K562 (cell line): ENCODE results near the gene KATNAL1. TPM values are rescaled to one million over a fixed set of nuclear protein-coding genes. Genes with fewer than 3 reads are reported as not detected.
A peak's percentile ranks its signal among the peaks of the same experiment; 100 is the strongest.

Experiments used
- ATAC-seq: fragments of 200-7000 bp; cut with Tn5 transposase; 3 replicates; pipeline ENCODE4 v1.9.1; 2020; ENCODE audit warnings: moderate library complexity
- BruUV-seq: library from RNA; stranded (reverse); fragments of 400-500 nt; replicated peaks from 2 replicates; lab custom pipeline; 2021; lab: Mats Ljungman, UMichigan
- CTCF ChIA-PET: fragments of 300-600 bp; formaldehyde crosslinking; extraction: SDS; loops from one replicate; lab custom pipeline; 2021; ENCODE audit warnings: low intra/inter-chr PET ratio; lab: Yijun Ruan, JAX
- POLR2A ChIA-PET: fragments of 300-600, 350-650 bp; sonication (Branson Sonifier 250); formaldehyde crosslinking; extraction: SDS; loops from one replicate; lab custom pipeline; 2021; ENCODE audit warnings: antibody characterized with exemption, inconsistent platforms; lab: Yijun Ruan, JAX
- DNase-seq, 4 experiments: peaks; one replicate each; pipeline versions ENCODE4 v3.0.0 to v3.0.0-alpha.2; 2011 to 2018; ENCODE audit warnings: low spot score in 3 of 4, mixed read lengths in 3 of 4; ENCODE audit errors: extremely low read depth in 1 of 4
- FAIRE-seq: peaks from 2 replicates; lab custom pipeline; 2011; peaks lifted over from hg19 to GRCh38; lab: Jason Lieb, UNC
- H2AFZ ChIP-seq: 2 replicates; pipeline ENCODE4 v1.6.0; 2011; ENCODE audit warnings: low read depth, low read length, control low read depth, inconsistent platforms
- H3K27ac ChIP-seq: fragments of 200-600 bp; 3 replicates; pipeline ENCODE4 v1.8.0; 2011; ENCODE audit warnings: low read depth, mild to moderate bottlenecking, control low read depth, inconsistent platforms, low read length, moderate library complexity, mixed read lengths; ENCODE audit errors: extremely low read depth
- H3K27me3 ChIP-seq, 2 experiments: fragments of 300-600 bp in 1 of 2; 2 replicates in 1 of 2; 3 replicates in 1 of 2; pipeline versions ENCODE4 v1.6.0 to v1.8.0; 2011; ENCODE audit warnings: inconsistent platforms in 2 of 2, low read length in 2 of 2, mild to moderate bottlenecking in 1 of 2, mixed read lengths in 1 of 2, moderate library complexity in 1 of 2; ENCODE audit not compliant: control insufficient read depth in 2 of 2, insufficient read depth in 2 of 2
- H3K36me3 ChIP-seq: fragments of 300-600 bp; 3 replicates; pipeline ENCODE4 v1.8.0; 2011; ENCODE audit warnings: mild to moderate bottlenecking, low read length, inconsistent platforms; ENCODE audit not compliant: control insufficient read depth, insufficient read depth
- H3K4me1 ChIP-seq, 2 experiments: fragments of 200-600 bp in 1 of 2; replicated peaks in 1 of 2; 2 replicates in 1 of 2; 3 replicates in 1 of 2; pipeline versions ENCODE4 v1.5.1 to v1.8.0; 2011; ENCODE audit warnings: inconsistent platforms in 2 of 2, low read length in 2 of 2, mild to moderate bottlenecking in 1 of 2, mixed read lengths in 1 of 2, moderate library complexity in 1 of 2; ENCODE audit not compliant: control insufficient read depth in 2 of 2, insufficient read depth in 2 of 2
- H3K4me2 ChIP-seq: 2 replicates; pipeline ENCODE4 v1.6.1; 2011; ENCODE audit warnings: low read length, control low read depth, inconsistent platforms, mixed read lengths; ENCODE audit not compliant: insufficient read depth
- H3K4me3 ChIP-seq: fragments of 200-600 bp; sonication (generic), shearing (Covaris generic); 2 replicates; pipeline ENCODE4 v1.5.1; 2016; ENCODE audit warnings: control low read depth, inconsistent platforms
- H3K79me2 ChIP-seq: fragments of 200-600 bp; 3 replicates; pipeline ENCODE4 v1.8.0; 2011; ENCODE audit warnings: low read length, inconsistent platforms; ENCODE audit not compliant: control insufficient read depth, insufficient read depth
- H3K9ac ChIP-seq, 2 experiments: 2 replicates each; pipeline versions ENCODE4 v1.6.0 to v1.6.1; 2011; ENCODE audit warnings: low read depth in 2 of 2, low read length in 2 of 2, control low read depth in 1 of 2, inconsistent platforms in 1 of 2, mild to moderate bottlenecking in 1 of 2, mixed read lengths in 1 of 2; ENCODE audit not compliant: insufficient read depth in 1 of 2
- H3K9me1 ChIP-seq: one replicate; pipeline ENCODE4 v1.6.0; 2011; ENCODE audit warnings: inconsistent platforms, mild to moderate bottlenecking, low read length, moderate library complexity; ENCODE audit not compliant: control insufficient read depth, insufficient read depth
- H3K9me3 ChIP-seq: replicated peaks from 2 replicates; pipeline ENCODE4 v1.5.1; 2011; ENCODE audit warnings: low read depth, low read length, inconsistent platforms; ENCODE audit not compliant: control insufficient read depth, insufficient read depth
- H4K20me1 ChIP-seq: replicated peaks from 2 replicates; pipeline ENCODE4 v1.6.1; 2011; ENCODE audit warnings: low read length, inconsistent platforms, mixed read lengths; ENCODE audit not compliant: control insufficient read depth, insufficient read depth
- ARID1B ChIP-seq: fragments of 450-650 bp; IDR thresholded peaks from 2 replicates; pipeline ENCODE4 v1.6.1; 2016; ENCODE audit warnings: antibody characterized with exemption, mild to moderate bottlenecking, inconsistent platforms
- GATAD2B ChIP-seq: fragments of 450-650 bp; IDR thresholded peaks from 2 replicates; pipeline ENCODE4 v1.6.1; 2017; ENCODE audit warnings: mild to moderate bottlenecking, borderline replicate concordance
- KDM1A ChIP-seq, 2 experiments: fragments of 450-650 bp; IDR thresholded peaks; 2 replicates each; pipeline ENCODE4 v1.6.1; 2016; ENCODE audit warnings: mild to moderate bottlenecking in 2 of 2
- POLR3A ChIP-seq: IDR thresholded peaks from 2 replicates; pipeline ENCODE4 v1.6.1; 2011; ENCODE audit warnings: borderline replicate concordance, mild to moderate bottlenecking, moderate library complexity; ENCODE audit not compliant: insufficient read length, insufficient read depth; ENCODE audit errors: extremely low read depth
- ZNF3 ChIP-seq: fragments of 250-450 bp; sonication (Bioruptor Pico); IDR thresholded peaks from 2 replicates; pipeline ENCODE4 v1.5.0; 2021; ENCODE audit warnings: mild to moderate bottlenecking, moderate library complexity
- ZNF347 ChIP-seq: fragments of 450-650 bp; formaldehyde crosslinking; IDR thresholded peaks from 2 replicates; pipeline ENCODE4 v1.4.0; 2020; ENCODE audit warnings: low read depth, mild to moderate bottlenecking, moderate library complexity
- ZNF431 ChIP-seq: sonication (generic); formaldehyde crosslinking; IDR thresholded peaks from 2 replicates; pipeline ENCODE4 v1.8.0; 2022; ENCODE audit warnings: mild to moderate bottlenecking, missing genetic modification reagents
- ZNF436 ChIP-seq: fragments of 250-450, 450-650 bp; sonication (Bioruptor Pico); formaldehyde crosslinking; IDR thresholded peaks from 2 replicates; pipeline ENCODE4 v1.7.0; 2020; ENCODE audit warnings: mild to moderate bottlenecking
- WGBS: fragments of 100-300 bp; shearing (Covaris generic); methylation state at CpG from one replicate; pipeline ENCODE4 v1.1.6; 2016; ENCODE audit warnings: low coverage, mixed read lengths; ENCODE audit not compliant: insufficient coverage; ENCODE audit errors: missing lambda C conversion rate; 5-methylcytosine and 5-hydroxymethylcytosine counted together
- in situ Hi-C: fragments of 300-500 bp; cut with MboI; formaldehyde crosslinking; loops from 4 replicates; pipeline ENCODE4 v1.15.0; 2018; ENCODE audit warnings: inconsistent platforms, mixed read lengths
- intact Hi-C: fragments of 100-400 bp; cut with micrococcal nuclease; formaldehyde crosslinking; loops from 2 replicates; pipeline ENCODE4 v1.14.2; 2022
- polyA plus RNA-seq, 8 experiments: library from polyadenylated mRNA; depleted of rRNA in 4 of 8; stranded (reverse) in 5 of 8; unstranded in 3 of 8; fragments of >200 nt; fragmentation: Nextera tagmentation in 2 of 8; fragmentation: Illumina TruSeq in 1 of 8; extraction: Ambion mirVana in 2 of 8; extraction: Trizol in 1 of 8; gene quantifications; 2 replicates each; pipeline versions ENCODE4 v1.2.1 to v1.2.3, GENCODE V29; 2011 to 2014; ENCODE audit warnings: inconsistent platforms in 1 of 8, missing spikeins in 1 of 8
- total RNA-seq, 7 experiments: library from RNA; depleted of rRNA in 6 of 7; stranded (reverse); fragments of >200 nt in 6 of 7; fragmentation: Illumina TruSeq in 2 of 7; extraction: Trizol in 2 of 7; gene quantifications; 2 replicates each; pipeline versions ENCODE4 v1.2.1 to v1.2.3, GENCODE V29; 2011 to 2021; ENCODE audit warnings: low replicate concordance in 1 of 7
- TF ChIP-seq, protein P1 (sequence below), 3 experiments: IDR thresholded peaks in 2 of 3; conservative IDR thresholded peaks in 1 of 3; 2 replicates each; pipeline ENCODE4 v1.5.1; 2011 to 2012; ENCODE audit warnings: low read length in 3 of 3, mild to moderate bottlenecking in 3 of 3, control low read depth in 2 of 3, improper control_type of control experiment in 1 of 3, inconsistent platforms in 1 of 3, low read depth in 1 of 3, mixed read lengths in 1 of 3, moderate library complexity in 1 of 3; ENCODE audit not compliant: insufficient read depth in 2 of 3

The KATNAL1 gene
- total and polyA plus RNA-seq, 9 of the 15 experiments (the other 6 are each of a cell fraction or from before 2014, with no cell fraction given), result 2.5 to 8.2 (median 5.5) TPM

DNA sequence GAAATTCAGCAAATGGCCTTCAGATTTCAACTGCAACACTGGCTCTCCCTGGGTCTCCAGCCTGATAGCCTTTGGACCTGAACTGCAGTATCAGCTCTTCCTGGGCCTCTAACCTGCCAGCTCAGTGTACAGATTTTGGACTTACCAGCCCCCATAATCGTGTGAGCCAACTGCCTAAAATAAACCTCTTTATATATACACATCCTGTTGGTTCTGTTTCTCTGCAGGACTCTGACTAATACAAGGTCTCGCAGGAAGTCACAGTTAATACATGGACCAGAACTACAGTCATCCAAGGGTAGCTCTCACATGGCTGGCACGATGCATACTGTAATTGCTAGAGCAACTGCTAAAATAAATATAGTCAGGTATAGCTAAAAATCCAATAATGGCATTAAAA lies 85.1 kb downstream of the KATNAL1 start:
- peaks cover 5% of the 10 kb centered on the region; the same call in 1 of the 3 replicates for H3K36me3 ChIP-seq
- no peak for ATAC-seq

DNA sequence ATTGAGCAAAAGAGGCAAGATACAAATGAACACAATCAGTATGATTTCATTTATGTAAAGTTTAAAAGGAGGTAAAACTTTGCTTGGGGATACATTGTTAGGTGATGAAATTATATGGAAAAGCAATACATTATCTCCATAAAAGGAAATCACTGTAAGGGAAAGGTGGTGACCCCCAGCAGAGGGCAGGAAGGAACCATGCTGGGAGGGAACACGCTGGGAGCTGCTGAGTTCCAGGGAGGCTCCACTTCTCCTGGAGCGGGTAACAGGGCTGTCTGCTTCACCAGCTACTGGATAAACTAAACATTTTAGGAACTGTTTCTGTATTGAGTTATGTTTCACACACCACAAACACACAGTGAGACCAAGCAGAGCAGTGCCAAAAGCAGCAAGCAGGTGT lies 91.2 kb downstream of the KATNAL1 start:
- Histone ChIP-seq H2AFZ (no peak overlapping the region), H3K9me3 (no peaks in the 10 kb centered on the region), H3K9ac (no peak overlapping the region)
- WGBS, result 88% methylated on average over 1 of the region's 2 CpGs
- CTCF ChIA-PET, result no interaction called here
- intact Hi-C loops, result no loop called here
- no peak for DNase-seq
- BruUV-seq, result no TSS peak
- TF ChIP-seq KDM1A (IDR thresholded peaks at IDR 0.05), result no peak
- no peak for TF ChIP-seq ARID1B
- no peak for TF ChIP-seq ZNF436 (CRISPR knock-in tag)
- TF ChIP-seq, protein P1, sequence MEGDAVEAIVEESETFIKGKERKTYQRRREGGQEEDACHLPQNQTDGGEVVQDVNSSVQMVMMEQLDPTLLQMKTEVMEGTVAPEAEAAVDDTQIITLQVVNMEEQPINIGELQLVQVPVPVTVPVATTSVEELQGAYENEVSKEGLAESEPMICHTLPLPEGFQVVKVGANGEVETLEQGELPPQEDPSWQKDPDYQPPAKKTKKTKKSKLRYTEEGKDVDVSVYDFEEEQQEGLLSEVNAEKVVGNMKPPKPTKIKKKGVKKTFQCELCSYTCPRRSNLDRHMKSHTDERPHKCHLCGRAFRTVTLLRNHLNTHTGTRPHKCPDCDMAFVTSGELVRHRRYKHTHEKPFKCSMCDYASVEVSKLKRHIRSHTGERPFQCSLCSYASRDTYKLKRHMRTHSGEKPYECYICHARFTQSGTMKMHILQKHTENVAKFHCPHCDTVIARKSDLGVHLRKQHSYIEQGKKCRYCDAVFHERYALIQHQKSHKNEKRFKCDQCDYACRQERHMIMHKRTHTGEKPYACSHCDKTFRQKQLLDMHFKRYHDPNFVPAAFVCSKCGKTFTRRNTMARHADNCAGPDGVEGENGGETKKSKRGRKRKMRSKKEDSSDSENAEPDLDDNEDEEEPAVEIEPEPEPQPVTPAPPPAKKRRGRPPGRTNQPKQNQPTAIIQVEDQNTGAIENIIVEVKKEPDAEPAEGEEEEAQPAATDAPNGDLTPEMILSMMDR (IDR thresholded peaks at IDR 0.05 in 2 of 3, conservative IDR thresholded peaks at IDR 0.05 in 1 of 3; ENCODE audit: insufficient read depth in 2 of 3, low read depth in 1 of 3, low read length in 3 of 3), result 0 out of 6 replicates have a peak, but pooled peaks of 1 of the 3 experiments have one; percentile 4
- TF ChIP-seq, all 486 proteins: peak for 1
- in situ Hi-C loops, result no loop called here
- H3K79me2 ChIP-seq, result no peaks in the 10 kb centered on the region
- peaks cover 0 to 4% of the 10 kb centered on the region in 2 experiments; a peak in 2 of 5 replicates for H3K4me1 ChIP-seq
- 0 out of 3 replicates have a peak, but pooled peaks cover 2% of the 10 kb centered on the region for H3K36me3 ChIP-seq
- H3K27me3 ChIP-seq, result no peaks in the 10 kb centered on the region
- ATAC-seq (no peak), FAIRE-seq (no peak)
- no peak overlapping the region for H3K4me2 ChIP-seq
- H3K4me3 ChIP-seq, result no peak overlapping the region
- POLR2A ChIA-PET, result interaction anchor here (0.7 kb wide), 1 partner anchor 37 kb away, joined by 3 read pairs; no protein-coding TSS in a partner anchor
- H3K9me1 ChIP-seq, result no peaks in the 10 kb centered on the region
- H4K20me1 ChIP-seq, result no peaks in the 10 kb centered on the region
- H3K27ac ChIP-seq, result no peak overlapping the region

More for the DNA sequence above, 85.1 kb downstream of the KATNAL1 start:
- no peaks in the 10 kb centered on the region for H3K27me3 ChIP-seq
- intact Hi-C loops (no loop called here), in situ Hi-C loops (no loop called here)
- H2AFZ ChIP-seq, result no peak overlapping the region
- no peaks in the 10 kb centered on the region for H4K20me1 ChIP-seq
- no peak overlapping the region for H3K4me3 ChIP-seq
- BruUV-seq, result no TSS peak
- POLR2A ChIA-PET, result no interaction called here
- 93% methylated on average over 3 of the region's 3 CpGs for WGBS
- H3K4me2 ChIP-seq, result no peak overlapping the region
- CTCF ChIA-PET, result no interaction called here
- DNase-seq (no peak), FAIRE-seq (no peak)
- no peaks in the 10 kb centered on the region for H3K9me1 ChIP-seq
- no peaks in the 10 kb centered on the region; the same call in 1 of the 2 replicates for H3K9me3 ChIP-seq
- no peaks in the 10 kb centered on the region for H3K79me2 ChIP-seq
- no peak overlapping the region for H3K9ac ChIP-seq
- no peaks in the 10 kb centered on the region; a peak in 1 of 5 replicates for H3K4me1 ChIP-seq
- TF ChIP-seq POLR3A (no peak), GATAD2B (no peak), ZNF431 (no peak), ZNF347 (CRISPR knock-in tag) (no peak), ZNF3 (CRISPR knock-in tag) (no peak)
- no peak overlapping the region for H3K27ac ChIP-seq
